ENCODE data around the gene KLHDC3. TPM values are rescaled to one million over a fixed set of nuclear protein-coding genes. Genes with fewer than 3 reads are reported as not detected.
"Not testable (repeated sequence)": the region's sequence is repeated elsewhere in the genome, so short reads cannot be mapped to it uniquely, and the experiment has no call there.

KLHDC3 gene
- polyA plus RNA-seq, 3 donors from 2014 or later, result 123 to 228 (median 143) TPM

DNA sequence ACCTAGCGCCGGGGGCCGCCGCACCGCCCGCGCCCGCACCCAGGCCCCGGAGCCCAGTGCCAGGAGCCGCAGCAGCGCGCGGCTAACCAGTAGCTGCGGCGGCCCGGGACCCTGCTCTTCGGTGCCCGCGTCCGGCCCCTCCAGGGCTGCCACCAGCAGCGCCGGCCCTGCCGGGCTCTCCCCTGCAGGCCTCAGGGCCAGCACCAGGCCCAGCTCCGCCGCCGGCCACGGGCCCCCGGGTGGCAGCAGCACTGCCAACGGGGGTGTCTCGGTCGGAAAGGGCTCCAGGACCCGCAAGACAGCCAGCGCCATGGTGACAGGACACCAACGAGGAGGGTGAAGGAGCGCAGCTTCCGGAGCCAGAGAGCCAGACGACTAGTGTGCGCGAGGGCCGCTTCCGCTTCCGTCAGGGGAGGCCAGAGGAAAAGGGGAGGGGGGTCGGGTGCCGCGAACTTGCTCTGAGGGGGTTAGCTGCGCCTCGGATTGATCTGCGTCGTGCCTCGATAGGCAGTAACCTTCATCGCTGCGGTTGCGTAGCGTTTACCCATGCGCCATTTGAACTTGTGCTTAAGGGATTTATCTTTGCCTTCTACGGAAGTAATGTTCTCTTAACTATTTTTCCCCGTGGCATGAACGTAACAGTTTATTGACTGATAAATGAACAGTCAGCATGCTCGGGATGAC is 35.1 kb upstream of the KLHDC3 start, which contains the start of gene PEX6:
Gene PEX6 (minus strand): TSS at position 343 of the 684 bp plus-strand sequence. CDS start 31 bp downstream, at position 312.
- H3K4me1 Mint-ChIP-seq, result peaks cover 37 to 46% of the 10 kb centered on the region in 2 donors
- peak; percentile 89 to 91 (median 90) for DNase-seq
- H3K4me3 Mint-ChIP-seq, result peak within 1 kb of the TSS; percentile 89 to 97 (median 96)

GRCh38 chr6:42979523-42980177 is 34.4 kb upstream of the KLHDC3 start:
- peaks cover 3 to 13% (median 6%) of the 10 kb centered on the region in 3 donors for H3K27me3 Mint-ChIP-seq (ENCODE audit: low read depth in 3 of 3)
- H3K27ac Mint-ChIP-seq, result peak overlapping the region; percentile 94 to 99 (median 97)
- H3K9me3 Mint-ChIP-seq, result no peaks in the 10 kb centered on the region
- peaks cover 0 to 4% (median 4%) of the 10 kb centered on the region in 3 donors for H3K36me3 Mint-ChIP-seq
- no peak for DNase-seq
- peak overlapping the region; percentile 89 to 97 (median 96) for H3K4me3 Mint-ChIP-seq
- H3K4me1 Mint-ChIP-seq, result peaks cover 40 to 50% of the 10 kb centered on the region in 2 donors

More for the DNA sequence above, 35.1 kb upstream of the KLHDC3 start, which contains the start of gene PEX6:
- H3K9me3 Mint-ChIP-seq, result no peaks in the 10 kb centered on the region
- peaks cover 3 to 10% (median 6%) of the 10 kb centered on the region in 3 donors for H3K27me3 Mint-ChIP-seq (ENCODE audit: low read depth in 3 of 3)
- peaks cover 0 to 4% (median 4%) of the 10 kb centered on the region in 3 donors for H3K36me3 Mint-ChIP-seq
- H3K27ac Mint-ChIP-seq, result peak within 1 kb of the TSS; percentile 94 to 99 (median 98)

- peaks cover 54 to 62% of the 10 kb centered on the region in 2 donors for H3K4me1 Mint-ChIP-seq
- H3K36me3 Mint-ChIP-seq, result peaks cover 0 to 2% (median 2%) of the 10 kb centered on the region in 3 donors
- DNase-seq, result no peak
- peak overlapping the region in 1 of 5 donors; percentile 5 for H3K4me3 Mint-ChIP-seq
- peak overlapping the region; percentile 3 to 93 (median 43) for H3K27ac Mint-ChIP-seq
- H3K27me3 Mint-ChIP-seq (ENCODE audit: low read depth in 3 of 3), result peaks cover 3 to 13% (median 6%) of the 10 kb centered on the region in 3 donors
- H3K9me3 Mint-ChIP-seq, result no peaks in the 10 kb centered on the region
Measured at GRCh38 chr6:42981836-42982235, 32.2 kb upstream of the KLHDC3 start.

GRCh38 chr6:42984001-42984923 is 29.8 kb upstream of the KLHDC3 start, which contains the start of gene PPP2R5D:
Gene PPP2R5D, plus strand, starts transcription at chr6:42984570. Its CDS starts 108 bp downstream, at chr6:42984678.
- H3K4me1 Mint-ChIP-seq, result peaks cover 53 to 62% of the 10 kb centered on the region in 2 donors
- H3K4me3 Mint-ChIP-seq, result peak within 1 kb of the TSS; percentile 83 to 91 (median 87)
- peak within 1 kb of the TSS; percentile 95 to 97 (median 96) for H3K27ac Mint-ChIP-seq
- peaks cover 0 to 7% (median 0%) of the 10 kb centered on the region in 3 donors for H3K36me3 Mint-ChIP-seq
- peak; percentile 97 to 98 (median 98) for DNase-seq
- H3K27me3 Mint-ChIP-seq (ENCODE audit: low read depth in 3 of 3), result peaks cover 0 to 9% (median 2%) of the 10 kb centered on the region in 3 donors
- H3K9me3 Mint-ChIP-seq, result no peaks in the 10 kb centered on the region

- no peaks in the 10 kb centered on the region for H3K9me3 Mint-ChIP-seq
- no peak for DNase-seq
- peak overlapping the region; percentile 55 to 97 (median 91) for H3K27ac Mint-ChIP-seq
- peak overlapping the region; percentile 77 to 90 (median 85) for H3K4me3 Mint-ChIP-seq
- H3K4me1 Mint-ChIP-seq, result peaks cover 46 to 57% of the 10 kb centered on the region in 2 donors
- peaks cover 0 to 7% (median under 1%) of the 10 kb centered on the region in 3 donors for H3K36me3 Mint-ChIP-seq
- H3K27me3 Mint-ChIP-seq (ENCODE audit: low read depth in 3 of 3), result peaks cover 0 to 5% (median 2%) of the 10 kb centered on the region in 3 donors
Measured at GRCh38 chr6:42984924-42985475, 29.0 kb upstream of the KLHDC3 start.

- Mint-ChIP-seq H3K27ac (peak overlapping the region in 3 of 6 donors; percentile 1 to 69 (median 4)), H3K4me3 (peak overlapping the region in 1 of 5 donors; percentile 18), H3K4me1 (peaks cover 36 to 60% of the 10 kb centered on the region in 2 donors)
Measured at GRCh38 chr6:42987533-42988451, 26.3 kb upstream of the KLHDC3 start.

DNA sequence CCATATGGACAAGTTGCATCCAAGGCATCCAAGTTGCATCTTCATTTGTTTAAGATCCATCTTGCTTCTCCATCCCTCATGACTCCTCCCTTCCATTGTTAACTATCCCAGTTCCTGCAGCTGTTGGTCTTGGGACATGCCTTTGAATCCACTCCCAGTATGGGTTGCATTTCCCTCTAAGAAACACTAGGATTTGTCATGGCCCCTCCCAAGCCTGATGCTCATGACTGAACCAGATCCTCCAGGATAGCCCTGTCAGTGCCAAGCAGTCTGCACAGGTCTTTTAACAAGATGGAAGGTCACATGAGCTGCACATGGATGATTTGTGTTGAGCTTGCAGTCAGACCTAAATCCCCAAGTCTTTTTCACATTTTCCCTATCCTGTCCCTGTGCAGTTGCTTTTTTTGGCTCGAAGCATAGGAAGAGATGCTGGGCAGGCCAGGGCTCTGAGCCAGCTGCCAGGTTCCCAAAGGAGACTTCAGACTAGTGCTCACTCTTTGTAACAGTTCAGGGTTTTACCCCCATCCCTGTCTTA is 25.5 kb upstream of the KLHDC3 start:
- Mint-ChIP-seq H3K27me3 (ENCODE audit: low read depth in 3 of 3) (peaks cover 0 to 5% (median 0%) of the 10 kb centered on the region in 3 donors), H3K36me3 (peaks cover 3 to 15% (median 4%) of the 10 kb centered on the region in 3 donors), H3K4me3 (peak overlapping the region in 1 of 5 donors; percentile 18), H3K27ac (no peak overlapping the region), H3K4me1 (peaks cover 35 to 61% of the 10 kb centered on the region in 2 donors), H3K9me3 (no peaks in the 10 kb centered on the region)
- DNase-seq, result no peak

More at GRCh38 chr6:42987533-42988451, 26.3 kb upstream of the KLHDC3 start:
- Mint-ChIP-seq H3K9me3 (no peaks in the 10 kb centered on the region), H3K36me3 (peaks cover 0 to 12% (median 4%) of the 10 kb centered on the region in 3 donors), H3K27me3 (ENCODE audit: low read depth in 3 of 3) (peaks cover 0 to 5% (median 0%) of the 10 kb centered on the region in 3 donors)
- no peak for DNase-seq

DNA sequence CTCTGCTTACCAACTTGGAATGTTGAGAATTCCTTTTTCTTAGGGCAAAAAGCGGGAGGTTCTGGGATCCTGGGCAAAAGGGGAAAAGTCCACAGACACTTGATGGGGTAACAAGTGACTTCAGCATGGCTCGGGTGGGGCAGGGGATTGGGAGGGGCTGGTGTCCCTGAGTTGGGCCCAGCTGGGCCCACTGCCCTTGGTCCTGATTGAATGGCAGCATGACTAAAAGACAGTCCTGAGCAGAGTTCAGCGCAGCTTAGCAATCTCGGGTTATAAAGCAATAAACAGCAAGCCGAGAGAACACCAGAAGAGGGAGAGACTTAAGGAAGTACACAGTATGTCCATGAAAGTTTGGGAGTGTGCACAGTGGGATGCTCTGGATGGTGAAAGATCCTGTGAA is 24.1 kb upstream of the KLHDC3 start:
- no peaks in the 10 kb centered on the region for H3K9me3 Mint-ChIP-seq
- no peak for DNase-seq
- H3K27me3 Mint-ChIP-seq (ENCODE audit: low read depth in 3 of 3), result no peaks in the 10 kb centered on the region
- no peak overlapping the region for H3K27ac Mint-ChIP-seq
- peaks cover 26 to 54% of the 10 kb centered on the region in 2 donors for H3K4me1 Mint-ChIP-seq
- peaks cover 4 to 16% (median 4%) of the 10 kb centered on the region in 3 donors for H3K36me3 Mint-ChIP-seq
- no peak overlapping the region for H3K4me3 Mint-ChIP-seq

- Mint-ChIP-seq H3K27me3 (ENCODE audit: low read depth in 3 of 3) (peaks cover 0 to 1% (median 0%) of the 10 kb centered on the region in 3 donors), H3K4me1 (peaks cover 5 to 23% of the 10 kb centered on the region in 2 donors), H3K4me3 (no peak overlapping the region), H3K27ac (peak overlapping the region in 1 of 6 donors; percentile 25), H3K9me3 (no peaks in the 10 kb centered on the region), H3K36me3 (peaks cover 4 to 10% (median 4%) of the 10 kb centered on the region in 3 donors)
- no peak for DNase-seq
Measured at GRCh38 chr6:42993445-42993844, 20.6 kb upstream of the KLHDC3 start.

- Mint-ChIP-seq H3K27ac (peak overlapping the region in 4 of 6 donors; percentile 6 to 75 (median 47)), H3K27me3 (ENCODE audit: low read depth in 3 of 3) (peaks cover 0 to 1% (median 0%) of the 10 kb centered on the region in 3 donors), H3K36me3 (peaks cover 0 to 7% (median 4%) of the 10 kb centered on the region in 3 donors), H3K9me3 (no peaks in the 10 kb centered on the region), H3K4me1 (peaks cover 4 to 10% of the 10 kb centered on the region in 2 donors), H3K4me3 (no peak overlapping the region)
- DNase-seq, result no peak
Measured at GRCh38 chr6:42996513-42996912, 17.5 kb upstream of the KLHDC3 start.

DNA sequence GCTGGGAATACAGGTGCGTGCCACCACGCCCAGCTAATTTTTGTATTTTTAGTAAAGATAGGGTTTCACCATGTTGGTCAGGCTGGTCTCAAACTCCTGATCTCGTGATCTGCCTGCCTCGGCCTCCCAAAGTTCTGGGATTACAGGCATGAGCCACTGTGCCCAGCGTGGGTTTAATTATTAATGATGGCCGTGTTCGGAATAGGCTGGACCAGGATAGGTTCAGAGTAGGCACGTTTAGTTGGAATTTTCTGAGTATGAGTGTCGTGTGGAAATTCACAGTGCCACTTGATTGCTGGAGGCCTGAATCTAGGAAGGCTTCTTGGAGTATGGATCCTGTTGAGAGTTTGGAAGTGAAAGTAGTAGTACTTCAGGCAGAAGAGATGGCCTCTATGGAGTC is 15.8 kb upstream of the KLHDC3 start:
- not testable (repeated sequence) for H3K27ac Mint-ChIP-seq; DNase-seq; H3K4me3 Mint-ChIP-seq; H3K36me3 Mint-ChIP-seq; H3K27me3 Mint-ChIP-seq (ENCODE audit: low read depth in 3 of 3); H3K9me3 Mint-ChIP-seq
- peaks cover 4 to 10% of the 10 kb centered on the region in 2 donors for H3K4me1 Mint-ChIP-seq
